Common myeloid progenitor, CD34-positive (primary cell): Measurements from ENCODE around the gene PRDM15.

Experiments
- CTCF ChIA-PET: fragments of 350-600 bp; sonication (Branson Sonifier 250); formaldehyde crosslinking; loops from one replicate; lab custom pipeline; 2021; ENCODE audit warnings: antibody characterized with exemption; lab: Charles Lee
- POLR2A ChIA-PET: fragments of 350-600 bp; sonication (Branson Sonifier 250); formaldehyde crosslinking; loops from one replicate; lab custom pipeline; 2021; ENCODE audit warnings: antibody characterized with exemption; lab: Charles Lee
- DNase-seq, 3 donors: peaks; one replicate each; pipeline versions ENCODE4 v3.0.0 to v3.0.0-alpha.2; 2013
- H3K27ac ChIP-seq, 2 experiments: 1 replicate in 1 of 2; 2 replicates in 1 of 2; pipeline ENCODE4 v1.7.0; 2013; ENCODE audit warnings: inconsistent platforms in 2 of 2, low read length in 2 of 2, mild to moderate bottlenecking in 2 of 2, low read depth in 1 of 2, moderate library complexity in 1 of 2; ENCODE audit not compliant: severe bottlenecking in 2 of 2, insufficient read depth in 1 of 2, poor library complexity in 1 of 2
- H3K27me3 ChIP-seq, 5 experiments: replicated peaks in 2 of 5; 1 replicate in 3 of 5; 2 replicates in 2 of 5; pipeline versions ENCODE4 v1.6.1 to v1.7.0; 2013; ENCODE audit warnings: low read length in 4 of 5, mild to moderate bottlenecking in 2 of 5, moderate library complexity in 2 of 5, inconsistent platforms in 1 of 5; ENCODE audit not compliant: insufficient read depth in 5 of 5, control insufficient read depth in 4 of 5
- H3K36me3 ChIP-seq, 4 experiments: 1 replicate in 2 of 4; 2 replicates in 2 of 4; pipeline versions ENCODE4 v1.6.1 to v1.7.0; 2013; ENCODE audit warnings: low read length in 3 of 4, control low read depth in 1 of 4, mild to moderate bottlenecking in 1 of 4; ENCODE audit not compliant: control insufficient read depth in 4 of 4, insufficient read depth in 4 of 4
- H3K4me1 ChIP-seq, 4 experiments: 1 replicate in 3 of 4; 2 replicates in 1 of 4; pipeline versions ENCODE4 v1.6.1 to v1.7.1; 2013; ENCODE audit warnings: low read length in 3 of 4, mild to moderate bottlenecking in 3 of 4, control low read depth in 1 of 4, inconsistent platforms in 1 of 4, moderate library complexity in 1 of 4; ENCODE audit not compliant: control insufficient read depth in 4 of 4, insufficient read depth in 4 of 4; ENCODE audit errors: control extremely low read depth in 1 of 4
- H3K4me3 ChIP-seq, 7 experiments: 1 replicate in 4 of 7; 2 replicates in 3 of 7; pipeline versions ENCODE4 v1.5.1 to v1.7.0; 2013; ENCODE audit warnings: mild to moderate bottlenecking in 7 of 7, low read length in 6 of 7, moderate library complexity in 6 of 7, inconsistent platforms in 2 of 7, low read depth in 2 of 7, control low read depth in 1 of 7; ENCODE audit not compliant: insufficient read depth in 4 of 7, control insufficient read depth in 1 of 7; ENCODE audit errors: extremely low read depth in 1 of 7
- H3K9me3 ChIP-seq, 5 experiments: 1 replicate in 4 of 5; 2 replicates in 1 of 5; pipeline versions ENCODE4 v1.6.1 to v1.7.1; 2013; ENCODE audit warnings: low read length in 4 of 5, mild to moderate bottlenecking in 2 of 5, inconsistent platforms in 1 of 5, low read depth in 1 of 5, moderate library complexity in 1 of 5; ENCODE audit not compliant: control insufficient read depth in 4 of 5, insufficient read depth in 2 of 5; ENCODE audit errors: control extremely low read depth in 1 of 5
- WGBS: methylation state at CpG from one replicate; pipeline ENCODE4 v1.1.5; 2013; ENCODE audit not compliant: insufficient coverage; 5-methylcytosine and 5-hydroxymethylcytosine counted together

Gene PRDM15

DNA sequence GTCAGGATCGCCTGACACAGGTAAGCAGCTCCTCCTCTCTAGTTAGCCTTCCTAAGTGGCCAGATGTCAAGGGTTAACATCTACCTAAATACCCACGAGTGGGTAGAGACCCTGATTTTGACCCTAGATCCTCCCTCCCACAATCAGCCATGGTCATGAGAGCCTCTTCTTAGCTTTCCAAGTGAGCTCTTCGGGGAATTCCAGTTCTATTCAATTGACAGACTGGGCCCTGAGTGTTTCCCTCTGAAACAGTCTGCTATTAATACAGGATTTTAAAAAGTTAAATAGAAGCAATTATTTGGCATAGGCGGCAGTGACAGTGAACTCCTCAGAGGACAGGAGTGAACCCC is 46.6 kb upstream of the PRDM15 start:
- H3K9me3 ChIP-seq = no peaks in the 10 kb centered on the region
- ChIA-PET CTCF (interaction anchor here (1.3 to 2.0 kb wide), 4 partner anchors 30 to 192 kb away, joined by 3 to 9 read pairs (median 6); no protein-coding TSS in a partner anchor), POLR2A (interaction anchor here (0.6 to 2.7 kb wide), 2 partner anchors 46 to 193 kb away, joined by 3 to 12 read pairs; partner anchors contain the start of gene PRDM15)
- no peaks in the 10 kb centered on the region for H3K36me3 ChIP-seq
- H3K27ac ChIP-seq = peak overlapping the region; percentile 64 to 84
- 56% methylated on average over 2 of the region's 4 CpGs for WGBS
- peaks cover 39 to 99% (median 93%) of the 10 kb centered on the region in 4 experiments for H3K4me1 ChIP-seq
- H3K4me3 ChIP-seq = peak overlapping the region in 5 of 7 experiments; percentile 62 to 78 (median 66)
- H3K27me3 ChIP-seq = no peaks in the 10 kb centered on the region
- DNase-seq = no peak

DNA sequence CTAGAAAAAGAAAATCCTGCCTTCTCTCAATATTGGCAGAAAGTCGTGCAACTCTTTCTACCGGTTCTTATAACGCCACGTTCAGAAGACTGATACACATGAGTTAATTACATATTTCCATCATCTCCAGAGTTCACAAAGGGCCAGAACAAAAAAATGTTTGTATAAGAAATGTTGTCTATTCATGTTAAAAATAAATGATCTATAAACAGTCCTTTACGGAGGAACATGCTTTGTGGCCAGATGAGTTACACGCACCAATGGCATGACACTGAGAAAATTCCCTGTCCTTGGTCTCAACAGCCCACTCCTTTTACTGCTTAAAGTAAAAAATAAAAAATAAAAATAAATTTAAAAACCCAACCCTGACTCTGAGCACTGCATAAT is 45.2 kb upstream of the PRDM15 start:
- no CpG with 5 or more reads among the region's 6 CpGs for WGBS
- POLR2A ChIA-PET = interaction anchor here (0.9 to 2.7 kb wide), 3 partner anchors 8 to 194 kb away, joined by 3 to 19 read pairs (median 12); partner anchors contain the start of gene PRDM15
- Histone ChIP-seq H3K4me3 (peak overlapping the region in 2 of 7 experiments; percentile 45 to 57), H3K4me1 (peaks cover 33 to 94% (median 91%) of the 10 kb centered on the region in 4 experiments), H3K9me3 (no peaks in the 10 kb centered on the region), H3K36me3 (peaks cover 0 to 4% (median 1%) of the 10 kb centered on the region in 4 experiments), H3K27ac (peak overlapping the region in 1 of 2 experiments; percentile 37), H3K27me3 (no peaks in the 10 kb centered on the region)
- DNase-seq = no peak
- CTCF ChIA-PET = interaction anchor here (1.0 to 3.4 kb wide), 7 partner anchors 8 to 193 kb away, joined by 3 to 22 read pairs (median 3); no protein-coding TSS in a partner anchor

DNA sequence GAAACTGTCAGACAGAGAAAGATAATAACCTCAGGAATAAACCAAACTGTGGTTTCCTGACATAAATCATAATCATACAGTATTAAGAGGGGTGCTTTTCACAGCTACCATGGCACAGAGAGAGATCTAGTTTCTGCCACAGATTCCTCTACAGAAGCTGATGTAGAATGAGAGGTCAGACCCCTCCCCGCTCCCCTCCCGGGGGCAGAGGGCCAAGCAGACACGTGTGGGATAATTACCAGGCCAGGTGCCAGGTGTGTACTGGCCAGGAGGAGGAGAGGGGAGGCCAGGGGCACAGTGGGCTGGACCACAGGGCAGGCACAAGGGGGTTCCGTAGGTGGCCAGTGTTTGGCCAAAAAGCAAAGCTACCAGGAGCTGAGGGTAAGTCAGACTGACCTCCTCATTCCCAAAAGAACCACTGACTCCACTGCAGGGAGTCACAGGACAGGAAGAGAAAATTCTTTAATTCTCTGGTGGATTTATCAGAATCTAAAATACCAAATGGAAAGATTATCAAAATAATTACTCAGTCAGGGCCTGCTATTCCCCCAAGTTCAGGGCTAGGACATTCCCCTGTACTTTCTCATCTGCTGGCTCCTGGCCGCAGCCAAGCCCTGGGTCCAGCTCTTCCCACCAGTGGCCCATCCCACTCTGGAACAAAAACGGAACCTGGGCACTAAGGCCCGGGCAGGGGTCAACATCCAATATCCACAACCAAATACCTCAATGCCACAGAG is 44.7 kb upstream of the PRDM15 start:
- ChIA-PET CTCF (interaction anchor here (1.0 to 3.4 kb wide), 8 partner anchors 9 to 194 kb away, joined by 3 to 22 read pairs (median 3); no protein-coding TSS in a partner anchor), POLR2A (interaction anchor here (0.8 to 2.7 kb wide), 4 partner anchors 9 to 194 kb away, joined by 3 to 19 read pairs (median 8); partner anchors contain the start of gene PRDM15)
- H3K4me3 ChIP-seq = peak overlapping the region in 4 of 7 experiments; percentile 16 to 57 (median 43)
- DNase-seq = peak; percentile 59 to 92 (median 88)
- H3K36me3 ChIP-seq = peaks cover 3 to 9% (median 6%) of the 10 kb centered on the region in 4 experiments
- H3K27me3 ChIP-seq = no peaks in the 10 kb centered on the region
- WGBS = 100% methylated on average over 1 of the region's 7 CpGs
- peaks cover 31 to 89% (median 86%) of the 10 kb centered on the region in 4 experiments for H3K4me1 ChIP-seq
- H3K27ac ChIP-seq = peak overlapping the region; percentile 30 to 37
- no peaks in the 10 kb centered on the region for H3K9me3 ChIP-seq

DNA sequence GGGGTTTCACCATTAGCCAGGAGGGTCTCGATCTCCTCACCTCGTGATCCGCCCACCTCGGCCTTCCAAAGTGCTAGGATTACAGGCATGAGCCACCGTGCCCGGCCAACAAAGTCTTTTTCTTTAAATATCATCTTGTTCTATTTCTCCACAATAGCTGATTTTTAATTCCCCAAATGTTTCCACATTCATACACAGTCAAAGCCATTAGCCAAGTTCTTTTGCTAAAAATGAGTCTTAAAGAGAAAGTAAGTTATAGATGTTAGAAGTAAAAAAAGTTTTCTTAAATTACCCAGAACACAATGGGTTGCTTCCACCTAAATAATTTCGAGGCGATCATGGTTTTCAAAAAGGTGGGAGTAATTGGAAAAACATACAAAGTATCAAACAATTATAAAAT is 44.0 kb upstream of the PRDM15 start:
- peak overlapping the region in 3 of 7 experiments; percentile 8 to 57 (median 41) for H3K4me3 ChIP-seq
- H3K27ac ChIP-seq = peak overlapping the region in 1 of 2 experiments; percentile 30
- peaks cover 3 to 15% (median 11%) of the 10 kb centered on the region in 4 experiments for H3K36me3 ChIP-seq
- no peaks in the 10 kb centered on the region for H3K27me3 ChIP-seq
- H3K4me1 ChIP-seq = peaks cover 29 to 83% (median 80%) of the 10 kb centered on the region in 4 experiments
- 91% methylated on average over 6 of the region's 8 CpGs for WGBS
- H3K9me3 ChIP-seq = no peaks in the 10 kb centered on the region
- DNase-seq = no peak
- ChIA-PET CTCF (interaction anchor here (1.0 to 3.4 kb wide), 5 partner anchors 9 to 195 kb away, joined by 3 to 22 read pairs (median 8); no protein-coding TSS in a partner anchor), POLR2A (interaction anchor here (0.8 to 2.7 kb wide), 3 partner anchors 9 to 57 kb away, joined by 3 to 19 read pairs (median 12); partner anchors contain the start of gene PRDM15)

DNA sequence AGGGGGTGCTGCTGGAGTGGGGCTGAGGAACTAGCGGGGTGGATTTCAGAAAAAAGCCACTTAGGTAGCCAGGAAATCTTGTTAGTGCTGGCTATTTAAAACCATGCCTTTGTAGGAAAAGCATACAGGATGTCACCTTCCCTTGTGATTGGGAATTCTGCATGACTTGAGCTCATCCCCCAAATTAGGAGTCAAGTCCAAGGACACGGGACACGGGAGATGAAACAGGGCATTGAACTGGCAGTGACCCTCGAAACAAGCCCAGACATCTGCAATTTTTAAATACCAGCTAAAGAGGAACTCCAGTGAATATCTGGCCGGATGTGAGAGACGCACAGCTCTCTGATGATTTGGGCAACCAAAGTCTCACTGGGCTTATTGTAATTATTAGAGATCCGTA is 41.9 kb upstream of the PRDM15 start:
- peak; percentile 50 to 88 (median 82) for DNase-seq
- Histone ChIP-seq H3K36me3 (peaks cover 7 to 36% (median 31%) of the 10 kb centered on the region in 4 experiments), H3K27ac (no peak overlapping the region), H3K4me1 (peaks cover 26 to 62% (median 60%) of the 10 kb centered on the region in 4 experiments), H3K4me3 (peak overlapping the region in 2 of 7 experiments; percentile 16 to 52), H3K27me3 (no peaks in the 10 kb centered on the region), H3K9me3 (no peaks in the 10 kb centered on the region)
- 15% methylated on average over 4 of the region's 7 CpGs for WGBS
- ChIA-PET CTCF (interaction anchor here (1.0 to 2.1 kb wide), 6 partner anchors 8 to 197 kb away, joined by 3 to 12 read pairs (median 5); no protein-coding TSS in a partner anchor), POLR2A (no interaction called here)

DNA sequence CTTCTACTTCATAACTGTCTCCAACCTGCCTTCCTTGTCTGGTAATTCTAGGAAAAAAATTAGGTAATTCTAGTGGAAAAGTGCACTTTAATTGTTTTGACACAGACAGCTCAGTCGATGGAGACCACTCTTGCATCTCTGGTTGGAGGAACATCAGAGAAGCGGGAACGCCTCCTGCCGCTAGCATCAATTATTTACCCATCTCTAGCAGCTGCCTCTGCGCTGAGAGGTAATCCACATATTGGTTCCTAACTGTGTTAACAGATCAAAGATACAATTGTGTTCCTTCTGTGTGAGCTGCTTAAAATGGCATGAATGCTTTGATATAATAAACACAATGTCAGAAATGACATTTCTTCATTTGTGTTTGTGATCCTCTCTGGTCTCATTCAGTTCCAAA is 41.3 kb upstream of the PRDM15 start:
- no peak overlapping the region for H3K4me3 ChIP-seq
- no peaks in the 10 kb centered on the region for H3K9me3 ChIP-seq
- 68% methylated on average over 3 of the region's 5 CpGs for WGBS
- DNase-seq = no peak
- H3K4me1 ChIP-seq = peaks cover 22 to 56% (median 54%) of the 10 kb centered on the region in 4 experiments
- H3K27ac ChIP-seq = no peak overlapping the region
- H3K36me3 ChIP-seq = peaks cover 12 to 40% (median 35%) of the 10 kb centered on the region in 4 experiments
- CTCF ChIA-PET = interaction anchor here (0.9 to 2.1 kb wide), 8 partner anchors 9 to 198 kb away, joined by 3 to 12 read pairs (median 4); no protein-coding TSS in a partner anchor
- POLR2A ChIA-PET = no interaction called here
- H3K27me3 ChIP-seq = no peaks in the 10 kb centered on the region
